Stimulated activated CD4-positive, alpha-beta T cell treated with anti-CD3 and anti-CD28 coated beads, Interleukin-1b, Interleukin-23, amount 100 ng/mL, for 24 hours (primary cell): Measurements from ENCODE around the gene NFE2L3.
"Not testable (repeated sequence)": the region's sequence is repeated elsewhere in the genome, so short reads cannot be mapped to it uniquely, and the experiment has no call there.

ENCODE experiments used
- DNase-seq, 4 experiments: peaks; one replicate each; pipeline ENCODE4 v3.0.0-alpha.2; 2020; ENCODE audit warnings: low read depth in 4 of 4, low spot score in 1 of 4

Gene NFE2L3

GRCh38 chr7:26185131-26185843 is 33.3 kb downstream of the NFE2L3 start:
- DNase-seq = no peak

GRCh38 chr7:26185844-26186180 is 33.8 kb downstream of the NFE2L3 start:
- DNase-seq = no peak

GRCh38 chr7:26186364-26187311 is 34.6 kb downstream of the NFE2L3 start:
- DNase-seq = no peak

- no peak for DNase-seq
These were observed 35.6 kb downstream of the NFE2L3 start for GRCh38 chr7:26187380-26188205.

- DNase-seq = no peak
These were observed 36.4 kb downstream of the NFE2L3 start for GRCh38 chr7:26188206-26188956.

- DNase-seq = no peak
These were observed 37.1 kb downstream of the NFE2L3 start for GRCh38 chr7:26188957-26189541.

- no peak for DNase-seq
These were observed 37.7 kb downstream of the NFE2L3 start for GRCh38 chr7:26189697-26190096.

- no peak for DNase-seq
These were observed 38.4 kb downstream of the NFE2L3 start for GRCh38 chr7:26190417-26190869.

- DNase-seq = no peak
These were observed 39.4 kb downstream of the NFE2L3 start for GRCh38 chr7:26191233-26191973.

GRCh38 chr7:26191974-26192479 is 40.0 kb downstream of the NFE2L3 start:
- DNase-seq = no peak

- DNase-seq = no peak
These were observed 40.6 kb downstream of the NFE2L3 start for GRCh38 chr7:26192485-26193087.

- DNase-seq = no peak
These were observed 41.6 kb downstream of the NFE2L3 start for GRCh38 chr7:26193432-26194207.

GRCh38 chr7:26194764-26195163 is 42.8 kb downstream of the NFE2L3 start:
- DNase-seq = not testable (repeated sequence)

- DNase-seq = no peak
These were observed 43.2 kb downstream of the NFE2L3 start for GRCh38 chr7:26195182-26195581.

GRCh38 chr7:26195867-26196657 is 44.1 kb downstream of the NFE2L3 start:
- no peak for DNase-seq

- no peak for DNase-seq
These were observed 45.4 kb downstream of the NFE2L3 start for GRCh38 chr7:26197153-26198115.
